Psoas muscle (tissue), 8 donors: ENCODE measurements around the gene ABCB1. TPM values are rescaled to one million over a fixed set of nuclear protein-coding genes. Genes with fewer than 3 reads are reported as not detected.

Source experiments
- ATAC-seq, 4 donors: fragments of 200-7000 bp; cut with Tn5 transposase; one replicate each; pipeline ENCODE4 v1.9.1; 2020; ENCODE audit warnings: moderate library complexity in 3 of 4, mild to moderate bottlenecking in 2 of 4
- DNase-seq, 2 donors: peaks; one replicate each; pipeline ENCODE4 v3.0.0-alpha.2; 2020
- H3K27ac ChIP-seq: fragments of 200-600 bp; one replicate; pipeline ENCODE4 v1.8.0; 2022
- H3K27me3 ChIP-seq, 3 donors: fragments of 200-600 bp in 1 of 3; one replicate each; pipeline versions ENCODE4 v1.6.1 to v1.8.0; 2013 to 2022; ENCODE audit warnings: low read length in 2 of 3, mild to moderate bottlenecking in 2 of 3, moderate library complexity in 1 of 3; ENCODE audit not compliant: insufficient read depth in 3 of 3
- H3K36me3 ChIP-seq, 2 donors: fragments of 200-600 bp in 1 of 2; one replicate each; pipeline versions ENCODE4 v1.6.1 to v1.8.0; 2013 to 2022; ENCODE audit warnings: low read depth in 1 of 2, mild to moderate bottlenecking in 1 of 2, moderate library complexity in 1 of 2; ENCODE audit not compliant: insufficient read depth in 1 of 2
- H3K4me1 ChIP-seq: fragments of 200-600 bp; one replicate; pipeline ENCODE4 v1.8.0; 2022
- H3K4me3 ChIP-seq: fragments of 200-600 bp; one replicate; pipeline ENCODE4 v1.8.0; 2022; ENCODE audit warnings: mild to moderate bottlenecking
- H3K9me3 ChIP-seq: fragments of 200-600 bp; one replicate; pipeline ENCODE4 v1.8.0; 2022
- WGBS, 3 donors: extraction: QIAGEN DNeasy Blood & Tissue Kit; methylation state at CpG; one replicate each; pipeline versions ENCODE4 v1.1.6 to v1.1.7; 2013; 5-methylcytosine and 5-hydroxymethylcytosine counted together
- intact Hi-C, 2 donors: fragments of 100-400 bp; cut with DNase I; formaldehyde crosslinking; loops; one replicate each; pipeline versions ENCODE4 v1.11.0 to v1.14.2; 2022
- polyA plus RNA-seq, 3 donors: library from polyadenylated mRNA; stranded (reverse); fragments of 200-250 nt; gene quantifications; one replicate each; pipeline ENCODE4 v1.2.3, GENCODE V29; 2013
- total RNA-seq, 4 donors: library from RNA; stranded (reverse); fragmentation: NEBNext Ultra II Directional in 2 of 4; extraction: Animal tissue kit (Norgen Biotek cat#: 25700) in 2 of 4; gene quantifications; one replicate each; pipeline versions ENCODE4 v1.2.1 to v1.2.4, GENCODE V29; 2021 to 2023
- TF ChIP-seq, protein P1 (sequence below): fragments of 200-600 bp; IDR thresholded peaks from one replicate; pipeline ENCODE4 v1.8.0; 2022; ENCODE audit warnings: antibody characterized with exemption
- donor health status: healthy with polysubstance abuse.
- donor health status: DM: no; HTN: no; CAD: no; lungs with moderate emphysema.
- donor health status: Bipolar disorder and iron deficiency.
- donor health status: healthy.
- donor health status: DM: yes; HTN: yes; CAD: no.
- donor health status: DM: no; HTN: no; CAD: no.
- donor health status: DM: no; HTN: no; CAD: no.
- donor health status: DM: yes; HTN: yes; CAD: no.

Gene ABCB1
- total and polyA plus RNA-seq, 7 donors: 0.09 to 2.4 (median 0.59) TPM

GRCh38 chr7:87561102-87561501, 39.6 kb downstream of the ABCB1 start:
- H3K4me3 ChIP-seq: no peak overlapping the region
- H3K4me1 ChIP-seq: no peaks in the 10 kb centered on the region
- no peaks in the 10 kb centered on the region for H3K27me3 ChIP-seq
- 45 to 54% (median 51%) methylated on average over 2 of the region's 2 CpGs for WGBS, 3 donors
- no peaks in the 10 kb centered on the region for H3K36me3 ChIP-seq
- no peak for ATAC-seq
- H3K9me3 ChIP-seq: no peaks in the 10 kb centered on the region
- no peak overlapping the region for H3K27ac ChIP-seq
- DNase-seq: no peak
- TF ChIP-seq, protein P1, sequence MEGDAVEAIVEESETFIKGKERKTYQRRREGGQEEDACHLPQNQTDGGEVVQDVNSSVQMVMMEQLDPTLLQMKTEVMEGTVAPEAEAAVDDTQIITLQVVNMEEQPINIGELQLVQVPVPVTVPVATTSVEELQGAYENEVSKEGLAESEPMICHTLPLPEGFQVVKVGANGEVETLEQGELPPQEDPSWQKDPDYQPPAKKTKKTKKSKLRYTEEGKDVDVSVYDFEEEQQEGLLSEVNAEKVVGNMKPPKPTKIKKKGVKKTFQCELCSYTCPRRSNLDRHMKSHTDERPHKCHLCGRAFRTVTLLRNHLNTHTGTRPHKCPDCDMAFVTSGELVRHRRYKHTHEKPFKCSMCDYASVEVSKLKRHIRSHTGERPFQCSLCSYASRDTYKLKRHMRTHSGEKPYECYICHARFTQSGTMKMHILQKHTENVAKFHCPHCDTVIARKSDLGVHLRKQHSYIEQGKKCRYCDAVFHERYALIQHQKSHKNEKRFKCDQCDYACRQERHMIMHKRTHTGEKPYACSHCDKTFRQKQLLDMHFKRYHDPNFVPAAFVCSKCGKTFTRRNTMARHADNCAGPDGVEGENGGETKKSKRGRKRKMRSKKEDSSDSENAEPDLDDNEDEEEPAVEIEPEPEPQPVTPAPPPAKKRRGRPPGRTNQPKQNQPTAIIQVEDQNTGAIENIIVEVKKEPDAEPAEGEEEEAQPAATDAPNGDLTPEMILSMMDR: no peak
- intact Hi-C loops: no loop called here

GRCh38 chr7:87552351-87552900, 48.3 kb downstream of the ABCB1 start:
- H3K27me3 ChIP-seq: no peaks in the 10 kb centered on the region
- DNase-seq (no peak), ATAC-seq (no peak)
- no peaks in the 10 kb centered on the region for H3K36me3 ChIP-seq
- H3K9me3 ChIP-seq: no peaks in the 10 kb centered on the region
- no peak overlapping the region for H3K4me3 ChIP-seq
- intact Hi-C loops: no loop called here
- H3K4me1 ChIP-seq: no peaks in the 10 kb centered on the region
- 77 to 84% (median 83%) methylated on average over 3 of the region's 3 CpGs for WGBS, 3 donors
- H3K27ac ChIP-seq: no peak overlapping the region
- TF ChIP-seq, protein P1: no peak

- Histone ChIP-seq H3K36me3 (no peaks in the 10 kb centered on the region), H3K27ac (no peak overlapping the region), H3K27me3 (no peaks in the 10 kb centered on the region), H3K4me3 (no peak overlapping the region), H3K9me3 (no peaks in the 10 kb centered on the region), H3K4me1 (no peaks in the 10 kb centered on the region)
- TF ChIP-seq, protein P1: no peak
- 81 to 88% (median 83%) methylated on average over 7 of the region's 7 CpGs for WGBS, 3 donors
- ATAC-seq (no peak), DNase-seq (no peak)
- intact Hi-C loops: no loop called here
These were observed 52.4 kb downstream of the ABCB1 start for GRCh38 chr7:87548123-87548919.

GRCh38 chr7:87545760-87546159, 54.9 kb downstream of the ABCB1 start:
- intact Hi-C loops: no loop called here
- no peaks in the 10 kb centered on the region for H3K27me3 ChIP-seq
- ATAC-seq (no peak), DNase-seq (no peak)
- no peak overlapping the region for H3K4me3 ChIP-seq
- 91 to 94% (median 91%) methylated on average over 6 of the region's 6 CpGs for WGBS, 3 donors
- H3K9me3 ChIP-seq: no peaks in the 10 kb centered on the region
- no peak overlapping the region for H3K27ac ChIP-seq
- TF ChIP-seq, protein P1: no peak
- H3K36me3 ChIP-seq: no peaks in the 10 kb centered on the region
- H3K4me1 ChIP-seq: no peaks in the 10 kb centered on the region
